ENCODE measurements around the gene SERINC3. TPM values are rescaled to one million over a fixed set of nuclear protein-coding genes. Genes with fewer than 3 reads are reported as not detected.
A peak's percentile ranks its signal among the peaks of the same experiment; 100 is the strongest.
"Not testable (repeated sequence)": the region's sequence is repeated elsewhere in the genome, so short reads cannot be mapped to it uniquely, and the experiment has no call there.

SERINC3 gene
- total RNA-seq, 1 donor from 2014 or later: 82.4 TPM

GRCh38 chr20:44561876-44562275, 40.0 kb upstream of the SERINC3 start:
- no peak overlapping the region for H3K4me3 ChIP-seq (ENCODE audit: low read depth, low read length)
- no peak for DNase-seq (ENCODE audit: low read depth)
- no peak for TF ChIP-seq CTCF (IDR thresholded peaks at IDR 0.05; ENCODE audit: insufficient read depth, low read length, severe bottlenecking)
- H3K27me3 ChIP-seq (ENCODE audit: control insufficient read depth, insufficient read depth, low read length): no peaks in the 10 kb centered on the region
- no peaks in the 10 kb centered on the region for H3K36me3 ChIP-seq (ENCODE audit: control insufficient read depth, insufficient read depth, low read length)
- no peak for FAIRE-seq

- H3K4me3 ChIP-seq (ENCODE audit: low read depth, low read length); FAIRE-seq; H3K27me3 ChIP-seq (ENCODE audit: control insufficient read depth, insufficient read depth, low read length); H3K36me3 ChIP-seq (ENCODE audit: control insufficient read depth, insufficient read depth, low read length); DNase-seq (ENCODE audit: low read depth): not testable (repeated sequence)
Observed at GRCh38 chr20:44560818-44561217, 38.9 kb upstream of the SERINC3 start.

- no peak overlapping the region for H3K4me3 ChIP-seq (ENCODE audit: low read depth, low read length)
- FAIRE-seq: no peak
- no peaks in the 10 kb centered on the region for H3K36me3 ChIP-seq (ENCODE audit: control insufficient read depth, insufficient read depth, low read length)
- no peak for DNase-seq (ENCODE audit: low read depth)
- no peaks in the 10 kb centered on the region for H3K27me3 ChIP-seq (ENCODE audit: control insufficient read depth, insufficient read depth, low read length)
- TF ChIP-seq CTCF (IDR thresholded peaks at IDR 0.05; ENCODE audit: insufficient read depth, low read length, severe bottlenecking): no peak
Observed at GRCh38 chr20:44560229-44560628, 38.4 kb upstream of the SERINC3 start.

GRCh38 chr20:44559302-44559701, 37.4 kb upstream of the SERINC3 start:
- DNase-seq (ENCODE audit: low read depth): no peak
- TF ChIP-seq CTCF (IDR thresholded peaks at IDR 0.05; ENCODE audit: insufficient read depth, low read length, severe bottlenecking): no peak
- no peak for FAIRE-seq
- Histone ChIP-seq H3K27me3 (ENCODE audit: control insufficient read depth, insufficient read depth, low read length) (no peaks in the 10 kb centered on the region), H3K4me3 (ENCODE audit: low read depth, low read length) (no peak overlapping the region), H3K36me3 (ENCODE audit: control insufficient read depth, insufficient read depth, low read length) (no peaks in the 10 kb centered on the region)

- no peak for FAIRE-seq
- DNase-seq (ENCODE audit: low read depth): peak; percentile 80
- H3K27me3 ChIP-seq (ENCODE audit: control insufficient read depth, insufficient read depth, low read length): no peaks in the 10 kb centered on the region
- H3K36me3 ChIP-seq (ENCODE audit: control insufficient read depth, insufficient read depth, low read length): no peaks in the 10 kb centered on the region
- no peak for TF ChIP-seq CTCF (IDR thresholded peaks at IDR 0.05; ENCODE audit: insufficient read depth, low read length, severe bottlenecking)
- no peak overlapping the region for H3K4me3 ChIP-seq (ENCODE audit: low read depth, low read length)
Observed at GRCh38 chr20:44552950-44553908, 31.4 kb upstream of the SERINC3 start.

- FAIRE-seq: no peak
- DNase-seq (ENCODE audit: low read depth): no peak
- no peaks in the 10 kb centered on the region for H3K27me3 ChIP-seq (ENCODE audit: control insufficient read depth, insufficient read depth, low read length)
- TF ChIP-seq CTCF (IDR thresholded peaks at IDR 0.05; ENCODE audit: insufficient read depth, low read length, severe bottlenecking): no peak
- H3K36me3 ChIP-seq (ENCODE audit: control insufficient read depth, insufficient read depth, low read length): no peaks in the 10 kb centered on the region
- H3K4me3 ChIP-seq (ENCODE audit: low read depth, low read length): no peak overlapping the region
Observed at GRCh38 chr20:44552568-44552949, 30.7 kb upstream of the SERINC3 start.

Data from bronchial epithelial cell (primary cell).